NCI-H510A (cell line): ENCODE measurements around the gene POPDC3.
"Not testable (repeated sequence)": the region's sequence is repeated elsewhere in the genome, so short reads cannot be mapped to it uniquely, and the experiment has no call there.

Experiments used
- DNase-seq: peaks from one replicate; lab custom pipeline; 2025; lab: John Stamatoyannopoulos, UW

The POPDC3 gene, protein sequence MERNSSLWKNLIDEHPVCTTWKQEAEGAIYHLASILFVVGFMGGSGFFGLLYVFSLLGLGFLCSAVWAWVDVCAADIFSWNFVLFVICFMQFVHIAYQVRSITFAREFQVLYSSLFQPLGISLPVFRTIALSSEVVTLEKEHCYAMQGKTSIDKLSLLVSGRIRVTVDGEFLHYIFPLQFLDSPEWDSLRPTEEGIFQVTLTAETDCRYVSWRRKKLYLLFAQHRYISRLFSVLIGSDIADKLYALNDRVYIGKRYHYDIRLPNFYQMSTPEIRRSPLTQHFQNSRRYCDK

DNA sequence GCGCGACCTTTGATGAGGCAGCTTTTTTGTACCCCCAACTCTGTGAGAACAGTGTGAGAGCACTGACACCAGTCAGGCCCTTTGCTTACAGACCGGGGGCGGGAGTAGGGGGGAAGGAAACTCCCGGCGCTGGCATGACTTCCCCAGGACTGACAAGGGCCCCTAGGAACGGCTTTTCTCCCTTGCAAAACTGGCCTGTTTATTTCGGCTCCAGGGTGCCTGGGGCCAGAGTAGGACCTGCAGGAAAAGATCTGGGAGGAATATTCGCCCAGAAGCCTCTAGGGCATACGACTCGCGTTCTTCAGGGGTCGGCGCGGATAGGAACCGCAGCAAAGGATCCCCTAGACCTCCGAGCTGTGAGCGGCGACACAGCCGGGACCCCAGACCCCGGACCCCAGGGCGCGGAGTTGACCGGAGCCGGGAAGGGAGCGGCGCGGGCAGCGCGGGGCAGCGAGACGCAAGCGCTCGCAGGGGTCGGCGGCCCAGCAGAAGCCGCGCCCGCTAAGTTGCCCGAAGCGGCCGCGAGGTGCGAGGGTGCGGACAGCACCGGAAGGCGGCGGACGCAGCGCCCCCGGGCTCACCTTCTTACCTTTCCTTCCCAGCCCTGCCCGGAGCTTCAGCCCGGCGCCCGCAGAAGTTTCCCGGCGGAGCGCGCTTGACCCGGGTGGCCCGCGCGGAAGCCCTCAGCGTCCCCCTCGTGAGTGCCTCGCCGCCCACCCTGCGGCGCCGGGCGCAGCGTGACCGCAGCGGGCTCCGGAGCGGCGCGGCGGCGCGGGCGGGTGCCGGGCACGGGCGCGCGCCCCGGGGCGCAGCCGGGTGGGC lies at the start of gene POPDC3:
TSS of gene POPDC3 (minus strand) at position 771 of the 822 bp plus-strand sequence. CDS start 18,105 bp downstream, outside the sequence.
- peak; percentile 21 for DNase-seq

DNA sequence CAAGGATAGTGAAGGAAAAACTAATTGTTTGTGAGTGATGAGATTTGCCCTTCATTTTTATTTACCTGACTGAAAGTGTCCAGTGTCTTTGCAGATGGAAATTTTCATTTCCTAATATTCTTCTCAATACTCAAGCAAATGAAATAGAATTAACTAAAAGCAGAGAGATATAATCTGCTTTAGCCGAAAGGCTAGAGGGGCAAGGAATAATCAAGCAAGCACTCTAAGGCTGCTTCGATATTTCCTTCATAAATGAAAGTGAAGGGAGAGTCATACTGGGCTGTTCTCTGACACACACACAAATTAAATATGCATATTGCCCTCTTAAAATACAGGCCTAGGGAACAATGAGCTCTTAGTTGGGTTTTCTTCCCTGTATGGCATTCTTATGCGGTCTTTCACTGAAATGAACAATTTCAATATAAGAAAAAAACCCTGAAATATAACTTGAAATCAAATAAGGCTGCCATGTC lies 47.5 kb upstream of the POPDC3 start:
- no peak for DNase-seq

DNA sequence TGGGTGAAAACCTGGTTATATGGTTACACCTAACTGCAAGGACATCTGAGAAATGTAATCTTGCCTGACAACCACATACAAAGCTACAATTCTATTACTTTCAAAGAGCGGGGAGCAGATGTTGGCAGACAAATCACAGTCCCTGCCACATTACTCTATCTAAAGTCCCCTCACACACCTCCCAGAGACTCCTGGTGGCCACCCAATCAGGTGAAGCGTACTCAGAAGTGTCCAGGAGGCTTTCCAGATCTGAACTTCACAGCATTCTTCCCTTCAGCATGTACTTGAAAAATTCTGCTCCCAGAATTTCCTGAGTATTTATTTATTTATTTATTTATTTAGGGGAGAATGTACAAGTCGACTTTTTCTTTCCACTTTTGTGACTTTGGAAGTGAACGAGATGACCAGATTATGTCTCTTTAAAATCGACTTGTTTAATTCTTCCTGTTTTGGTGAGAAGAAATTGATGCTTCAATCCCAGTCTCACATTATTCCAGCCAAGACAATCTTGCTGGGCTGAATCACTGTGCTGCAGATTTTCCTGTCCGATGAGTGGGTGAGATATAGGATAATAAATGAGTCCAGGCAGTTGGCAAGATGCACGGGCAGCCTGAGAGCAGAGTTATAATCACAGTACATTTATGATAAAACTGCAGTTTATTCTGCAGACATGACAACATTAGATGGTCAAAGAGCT lies 46.9 kb upstream of the POPDC3 start:
- no peak for DNase-seq

DNA sequence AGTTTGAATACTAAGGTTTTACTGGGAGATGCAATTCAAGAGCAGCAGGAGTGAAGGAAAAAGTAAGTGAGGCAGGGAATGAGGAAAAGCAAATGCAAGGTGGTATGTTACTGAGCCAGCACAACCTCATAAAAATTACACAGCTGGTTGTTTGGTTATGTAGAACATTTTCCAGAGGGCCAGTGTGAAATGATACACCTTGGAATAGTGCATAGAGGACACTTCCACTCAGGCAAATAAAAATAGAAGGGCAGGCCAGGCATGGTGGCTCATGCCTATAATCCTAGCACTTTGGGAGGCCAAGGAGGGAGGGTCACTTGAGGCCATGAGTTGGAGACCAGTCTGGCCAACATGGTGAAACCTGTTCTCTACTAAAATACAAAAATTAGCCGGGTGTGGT lies 43.4 kb upstream of the POPDC3 start:
- no peak for DNase-seq

DNA sequence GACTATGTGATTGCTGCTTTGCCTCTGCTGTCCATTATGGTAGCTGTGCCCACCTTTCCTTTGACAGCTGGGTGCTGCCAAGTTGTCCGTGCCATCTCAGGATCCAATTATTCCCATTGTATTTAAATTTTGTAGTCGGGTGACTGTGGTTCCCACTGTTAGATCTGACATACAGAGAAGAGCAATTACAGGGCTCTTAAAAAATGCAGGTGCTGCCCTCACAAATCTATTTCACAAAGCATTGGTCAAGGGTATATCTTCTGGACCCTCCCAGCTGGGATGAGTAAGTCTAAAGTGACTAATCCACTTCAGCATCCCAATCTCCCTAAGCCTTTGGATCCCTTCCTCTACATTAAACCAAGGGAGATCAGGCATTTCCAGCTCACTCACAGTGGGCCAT lies 41.4 kb upstream of the POPDC3 start:
- not testable (repeated sequence) for DNase-seq

DNA sequence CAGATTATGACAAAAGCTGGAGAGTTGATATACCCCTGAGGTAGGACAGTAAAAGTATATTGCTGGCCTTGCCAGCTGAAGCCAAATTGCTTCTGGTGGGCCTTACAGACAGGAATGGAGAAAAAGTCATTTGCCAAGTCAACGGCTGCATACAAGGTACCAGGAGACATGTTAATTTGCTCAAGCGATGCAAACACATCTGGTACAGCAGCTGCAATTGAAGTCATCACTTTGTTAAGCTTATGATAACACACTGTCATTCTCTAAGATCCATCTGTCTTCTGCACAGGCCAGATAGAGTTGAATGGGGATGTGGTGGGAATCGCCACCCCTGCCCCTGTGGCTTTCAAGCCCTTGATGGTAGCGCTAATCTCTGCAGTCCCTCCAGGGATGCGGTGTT lies 40.4 kb upstream of the POPDC3 start:
- DNase-seq = no peak

DNA sequence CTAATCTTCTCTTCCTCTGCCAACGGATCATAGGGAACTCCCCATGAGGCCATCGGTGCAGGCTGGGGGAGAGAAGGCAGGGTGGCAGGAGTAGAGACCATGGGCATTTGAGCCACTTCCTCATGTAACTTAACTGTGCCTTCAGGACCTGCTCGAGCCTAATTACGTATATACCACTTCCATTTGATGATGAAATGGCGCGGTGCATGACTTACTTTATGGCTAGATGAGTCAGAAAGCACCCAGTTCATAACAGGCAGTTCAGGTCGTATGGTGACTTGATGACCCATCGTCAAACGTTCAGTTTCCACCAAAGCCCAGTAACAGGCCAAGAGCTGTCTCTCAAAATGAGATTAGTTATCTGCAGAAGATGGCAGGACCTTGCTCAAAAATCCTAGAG lies 39.4 kb upstream of the POPDC3 start:
- not testable (repeated sequence) for DNase-seq

DNA sequence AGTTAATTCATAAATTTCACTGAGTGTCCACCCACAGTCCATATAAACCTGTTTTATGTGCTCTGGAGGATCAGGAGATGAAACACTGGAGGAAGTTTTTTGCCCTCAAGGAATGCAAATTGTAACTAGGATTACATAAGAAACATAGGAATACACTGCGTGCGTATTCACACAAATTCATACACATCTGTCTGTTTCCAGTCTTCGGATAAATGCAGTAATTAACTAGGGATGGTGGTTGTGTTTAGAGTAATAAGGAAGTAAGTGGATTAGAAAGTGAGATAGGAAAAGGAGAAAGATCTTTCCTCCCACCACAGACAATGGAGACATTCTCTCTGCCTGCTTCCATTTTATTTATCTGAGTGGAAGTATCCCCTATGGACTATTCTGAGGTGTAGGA lies 35.7 kb upstream of the POPDC3 start:
- DNase-seq = no peak

DNA sequence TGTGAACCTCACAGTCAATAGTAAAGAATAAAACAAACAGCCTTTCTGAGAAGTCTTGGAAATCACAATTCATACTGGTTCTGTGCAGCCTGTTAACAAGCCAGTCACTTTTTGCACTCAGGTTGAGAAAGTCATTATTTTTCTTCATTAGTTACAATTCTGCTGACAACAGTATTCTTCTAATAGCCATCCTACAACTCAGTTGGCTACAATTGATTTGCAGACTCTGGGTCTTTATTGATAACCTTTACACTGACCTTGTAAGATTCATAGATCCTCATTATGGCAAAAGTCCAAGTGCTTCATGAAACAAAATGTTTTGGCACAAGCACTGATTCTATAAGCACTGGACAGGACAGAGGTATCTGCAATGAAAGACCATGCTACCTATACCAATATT lies 34.9 kb upstream of the POPDC3 start:
- DNase-seq = no peak

DNA sequence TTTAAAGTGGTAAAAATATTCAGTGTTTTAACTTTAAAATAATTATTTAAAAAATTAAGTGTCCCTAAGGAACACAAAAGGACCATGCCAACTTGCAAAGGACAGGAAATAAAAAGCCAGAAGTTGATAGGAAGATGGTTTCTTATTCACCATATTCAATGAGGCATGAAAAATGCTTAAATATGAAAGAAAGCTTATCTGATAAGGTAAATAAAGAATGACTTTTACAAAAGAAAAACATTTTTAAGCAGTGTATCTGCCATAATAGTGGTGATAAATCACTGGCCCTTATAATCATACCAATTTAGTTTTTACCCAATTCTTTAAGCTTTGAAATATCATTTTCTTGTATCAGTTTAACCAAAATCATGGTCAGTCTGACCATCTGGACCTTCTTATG lies 33.5 kb upstream of the POPDC3 start:
- DNase-seq = no peak

DNA sequence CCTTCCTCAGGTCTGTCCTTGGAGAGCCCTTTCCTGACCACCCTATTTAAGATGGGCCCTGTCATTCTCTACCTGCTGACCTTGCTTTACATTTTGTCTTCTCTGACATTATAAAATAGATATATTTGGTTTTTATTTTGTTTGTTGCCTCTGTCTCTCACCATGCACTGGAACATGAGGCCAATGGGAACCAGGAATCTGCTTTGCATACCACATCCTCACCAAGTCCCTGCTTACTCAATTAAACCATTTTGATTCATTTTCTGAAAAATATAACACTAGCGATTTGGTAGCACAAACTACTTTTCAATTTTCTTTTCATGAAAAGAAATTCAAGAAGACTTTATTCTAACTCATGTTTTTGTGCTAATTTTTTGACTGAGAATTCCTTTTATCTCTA lies 32.8 kb upstream of the POPDC3 start:
- no peak for DNase-seq

DNA sequence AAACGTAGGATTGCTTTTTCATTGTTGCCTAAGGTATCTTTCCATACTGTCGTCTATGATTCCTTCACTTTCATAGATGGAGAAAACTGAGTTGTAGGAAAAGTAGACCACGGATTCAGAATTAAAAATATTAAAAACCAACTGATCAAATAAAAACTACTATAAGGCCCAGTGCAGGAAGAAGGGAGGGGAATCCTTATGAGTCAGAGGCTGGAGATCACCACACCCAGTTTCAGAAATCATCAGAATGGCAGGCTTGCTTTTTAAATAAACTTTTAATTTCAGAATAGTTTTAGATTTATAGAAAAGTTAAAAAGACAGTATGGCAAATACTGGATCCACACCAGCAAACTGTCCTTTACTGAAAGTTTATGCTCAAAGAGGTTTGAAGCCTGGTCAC lies 32.0 kb upstream of the POPDC3 start:
- no peak for DNase-seq

DNA sequence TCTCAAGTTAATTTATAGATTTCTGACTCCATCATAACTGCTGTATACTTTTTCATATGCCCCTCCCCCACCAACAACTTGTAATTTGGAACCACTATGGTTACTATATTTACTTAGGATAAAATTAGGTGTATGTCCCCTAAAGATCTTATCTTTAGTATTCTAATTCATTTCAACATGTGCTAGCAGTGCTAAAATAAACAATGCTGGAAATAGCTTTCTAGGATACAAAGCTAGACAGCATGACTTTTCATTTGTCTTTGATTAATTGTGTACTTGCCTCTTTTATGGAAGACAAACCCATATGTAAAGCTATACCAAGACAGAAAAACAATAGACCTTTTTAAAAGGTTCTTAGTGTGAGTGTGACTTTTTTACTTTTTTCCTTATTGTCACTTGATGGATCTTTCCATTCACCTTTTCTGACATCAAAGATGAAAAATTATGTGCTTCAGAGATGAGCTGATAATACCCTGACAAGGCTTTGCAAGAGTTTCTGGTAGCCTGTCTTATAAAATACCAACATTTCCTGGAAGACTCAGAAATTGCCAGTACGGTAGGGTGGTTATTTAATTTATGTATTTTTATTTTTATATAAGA lies 31.2 kb upstream of the POPDC3 start:
- no peak for DNase-seq

DNA sequence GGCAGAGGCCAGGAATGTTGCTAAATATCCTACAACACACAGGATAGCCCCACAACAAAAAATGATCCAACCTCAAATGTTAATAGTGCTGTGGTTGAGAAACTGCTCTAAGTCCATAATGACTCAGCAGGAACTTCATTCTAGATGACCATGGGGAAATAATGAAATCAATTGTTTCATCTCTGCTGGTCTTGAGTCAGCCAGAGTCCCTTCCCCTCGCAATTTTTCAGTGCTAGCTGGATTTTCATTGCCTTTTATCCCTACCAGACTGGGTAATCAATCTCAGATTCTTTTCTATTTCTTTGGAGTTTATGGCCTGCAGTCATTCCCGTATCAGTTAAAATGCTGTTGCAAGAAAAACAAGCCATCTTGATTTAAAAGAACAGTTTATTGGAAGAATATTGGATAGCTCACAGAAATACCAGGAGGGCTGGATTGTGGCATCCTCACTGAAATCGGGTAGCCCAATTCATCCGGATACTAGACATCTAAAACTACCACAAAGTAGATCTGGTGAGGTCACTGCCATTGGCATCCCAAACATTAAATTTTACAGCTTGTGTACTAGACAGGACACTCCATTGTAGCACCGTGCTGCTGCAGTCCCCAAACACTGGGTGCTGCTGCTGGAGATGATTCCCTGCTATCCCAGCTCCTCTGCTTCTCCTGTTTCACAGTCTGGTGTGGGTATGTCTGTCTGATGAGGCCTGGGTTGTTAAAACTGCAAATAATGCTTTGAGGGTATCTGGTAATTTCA lies 30.3 kb upstream of the POPDC3 start:
- no peak for DNase-seq

DNA sequence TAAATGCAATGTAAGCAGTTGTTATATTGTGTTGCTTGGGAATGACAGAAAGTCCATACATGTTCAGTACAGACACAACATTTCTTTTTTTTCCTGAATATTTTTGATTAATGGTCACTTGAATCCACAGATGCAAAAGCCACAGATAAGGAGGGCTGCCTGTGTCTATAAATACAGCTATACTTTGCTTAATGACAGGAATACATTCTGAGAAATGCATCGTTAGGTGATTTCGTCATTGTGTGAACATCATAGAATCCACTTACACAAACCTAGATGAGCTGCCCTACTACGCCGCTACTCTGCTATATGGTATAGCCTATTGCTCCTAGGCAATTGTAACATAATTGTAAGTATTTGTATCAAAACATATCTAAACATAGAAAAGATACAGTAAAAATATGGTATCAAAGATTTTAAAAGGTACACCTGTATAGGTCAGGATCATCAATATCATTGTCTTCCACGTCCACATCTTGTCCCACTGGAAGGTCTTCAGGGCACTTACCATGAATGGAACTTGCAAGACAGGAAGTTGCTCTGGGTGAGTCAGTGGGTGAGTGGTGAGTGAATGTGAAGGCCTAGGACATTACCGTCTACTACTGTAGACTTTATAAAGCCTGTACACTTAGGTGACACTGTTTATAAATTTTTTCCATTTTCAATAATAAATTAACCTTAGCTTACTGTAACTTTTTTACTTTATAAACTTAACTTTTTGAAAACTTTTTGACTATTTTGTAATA lies 27.9 kb upstream of the POPDC3 start:
- DNase-seq = no peak

DNA sequence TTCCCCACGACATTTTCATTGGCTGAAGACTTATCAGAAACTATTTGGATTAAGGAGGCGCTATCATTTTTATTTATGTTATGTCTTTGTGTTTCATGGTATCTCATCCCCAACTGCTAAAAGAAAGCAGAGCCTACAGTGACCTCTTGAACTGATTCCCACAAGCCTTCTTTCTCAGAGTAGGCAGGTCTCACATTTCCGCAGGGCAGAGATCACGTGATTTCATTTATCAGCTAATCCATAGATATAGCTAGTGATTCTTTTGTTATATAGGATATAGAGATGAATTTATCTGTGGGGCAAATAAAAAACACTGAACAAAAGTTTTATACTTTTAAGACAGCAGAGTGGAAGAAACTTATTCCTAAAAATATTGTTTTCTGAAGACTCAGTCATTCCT lies 25.0 kb upstream of the POPDC3 start:
- no peak for DNase-seq

DNA sequence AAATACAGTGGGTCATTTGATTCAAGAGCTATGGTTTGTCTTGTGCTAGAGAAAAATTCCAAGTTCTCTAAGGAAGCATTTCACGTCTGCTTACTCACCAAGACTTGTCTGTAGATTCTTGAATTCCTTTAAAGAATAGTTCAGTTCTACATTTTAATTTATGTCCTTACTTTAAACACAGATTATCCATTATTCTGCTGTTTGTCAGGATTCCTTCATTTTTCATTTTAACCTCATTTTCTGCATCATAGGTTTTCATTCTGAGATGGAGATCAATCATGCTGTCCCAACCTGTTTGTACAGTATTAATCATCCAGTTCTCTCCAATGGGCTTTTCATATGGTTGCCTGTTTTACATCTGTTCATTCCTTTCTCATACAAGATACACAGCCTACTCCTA lies 24.5 kb upstream of the POPDC3 start:
- no peak for DNase-seq

DNA sequence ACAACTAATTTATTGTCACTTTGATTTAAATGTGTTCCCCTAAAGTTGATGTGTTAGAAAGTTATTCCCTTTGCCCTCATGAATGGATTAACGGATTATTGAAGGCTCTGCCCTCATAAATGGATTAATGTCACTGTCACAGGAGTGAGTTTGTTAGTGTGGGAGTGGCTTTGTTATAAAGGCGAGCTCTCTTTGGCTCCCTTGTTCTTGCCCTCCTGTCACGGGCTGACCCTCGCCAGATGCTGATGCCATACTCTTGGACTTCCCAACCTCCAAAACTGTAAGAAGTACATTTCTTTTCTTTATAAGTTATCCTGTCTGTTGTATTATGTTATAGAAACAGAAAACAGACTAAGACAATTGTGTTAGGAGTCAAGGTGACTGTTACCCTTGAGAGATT lies 22.7 kb upstream of the POPDC3 start:
- DNase-seq = no peak

DNA sequence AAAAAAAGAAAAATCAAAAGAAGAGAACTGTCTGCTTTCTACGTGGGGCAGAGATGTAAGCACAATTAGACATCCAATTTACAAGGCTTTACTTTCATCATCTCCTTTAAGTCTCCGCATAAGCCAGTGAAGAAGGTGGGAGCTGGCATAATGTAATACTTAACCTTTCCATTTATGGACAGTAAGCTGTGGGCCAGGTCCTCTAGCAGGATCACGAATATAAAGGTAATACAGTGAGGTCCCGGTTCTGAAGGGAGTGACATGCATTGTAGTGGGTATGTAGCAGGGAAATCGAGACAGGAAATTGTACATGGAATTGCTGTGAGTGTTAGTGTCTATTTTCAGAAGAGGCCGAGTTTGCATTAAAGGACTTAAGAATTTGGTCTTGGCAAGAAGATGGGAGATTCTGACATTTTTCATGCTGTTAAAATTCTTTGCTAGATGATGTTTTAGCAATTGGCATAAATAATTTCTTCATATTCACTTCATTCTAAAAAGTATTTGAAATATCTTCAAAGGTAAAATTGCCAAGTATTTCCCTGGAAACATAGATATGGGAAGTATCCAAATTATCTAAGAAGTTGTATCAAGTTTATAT lies 20.4 kb upstream of the POPDC3 start:
- DNase-seq = no peak

DNA sequence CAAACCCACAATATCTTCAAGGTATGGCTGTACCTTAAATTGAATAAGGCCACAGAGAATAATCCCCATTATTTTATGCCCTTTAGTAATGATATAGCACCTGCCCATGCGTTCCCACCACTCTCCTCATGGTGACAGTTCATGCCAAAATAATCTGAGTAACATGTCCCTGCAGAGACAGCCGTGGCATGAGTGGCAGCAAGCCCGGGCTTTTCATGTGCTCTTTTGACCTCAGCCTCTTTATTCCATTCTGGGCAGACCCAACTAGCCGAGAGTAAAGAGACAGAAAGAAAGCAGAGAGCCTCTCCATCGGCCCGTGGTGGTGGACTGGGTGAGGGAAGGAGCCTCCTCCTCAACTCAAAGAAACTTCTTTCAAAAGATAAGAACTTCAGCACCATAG lies 19.9 kb upstream of the POPDC3 start:
- DNase-seq = no peak

DNA sequence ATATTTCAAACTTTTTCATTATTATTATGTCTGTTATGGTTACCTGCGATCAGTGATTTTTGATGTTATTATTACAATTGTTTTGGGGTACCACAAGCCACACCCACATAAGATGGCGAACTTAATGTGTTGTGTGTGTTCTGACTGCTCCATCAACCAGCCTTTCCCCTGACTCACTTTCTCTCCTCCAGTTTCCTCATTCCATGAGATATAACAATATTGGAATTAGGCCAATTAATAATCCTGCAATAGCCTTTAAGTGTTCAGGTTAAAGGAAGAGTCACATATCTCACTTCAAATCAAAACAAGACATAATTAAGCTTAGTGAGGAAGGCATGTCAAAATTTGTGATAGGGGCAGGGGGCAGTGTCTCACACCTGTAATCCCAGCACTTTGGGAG lies 16.3 kb upstream of the POPDC3 start:
- DNase-seq = no peak
